MM.1S (cell line): ENCODE measurements around the gene DUSP15.

Experiments used
- DNase-seq: peaks from one replicate; pipeline ENCODE4 v3.0.0-alpha.2; 2015
- H2AFZ ChIP-seq: fragments of 300-600 bp; sonication (generic); 2 replicates; pipeline ENCODE4 v1.6.0; 2016; ENCODE audit warnings: antibody characterized with exemption, low read length
- H3F3A ChIP-seq: fragments of 300-600 bp; sonication (generic); 2 replicates; pipeline ENCODE4 v1.6.1; 2016; ENCODE audit warnings: mild to moderate bottlenecking, antibody characterized with exemption, low read length, moderate library complexity, mixed read lengths; ENCODE audit not compliant: insufficient read depth
- H3K27ac ChIP-seq: fragments of 300-600 bp; sonication (generic); 2 replicates; pipeline ENCODE4 v1.5.1; 2016; ENCODE audit warnings: mild to moderate bottlenecking, low read length
- H3K27me3 ChIP-seq: fragments of 300-600 bp; sonication (generic); replicated peaks from 2 replicates; pipeline ENCODE4 v1.6.0; 2016; ENCODE audit warnings: low read length; ENCODE audit not compliant: insufficient read depth
- H3K36me3 ChIP-seq: fragments of 300-600 bp; sonication (generic); replicated peaks from 2 replicates; pipeline ENCODE4 v1.6.1; 2016; ENCODE audit warnings: mild to moderate bottlenecking, low read length, mixed read lengths; ENCODE audit not compliant: insufficient read depth
- H3K4me1 ChIP-seq: fragments of 300-600 bp; sonication (generic); 2 replicates; pipeline ENCODE4 v1.6.1; 2016; ENCODE audit warnings: low read length, mixed read lengths
- H3K4me2 ChIP-seq: fragments of 300-600 bp; sonication (generic); 2 replicates; pipeline ENCODE4 v1.6.0; 2016; ENCODE audit warnings: low read depth, low read length
- H3K4me3 ChIP-seq: fragments of 300-600 bp; sonication (generic); 2 replicates; pipeline ENCODE4 v1.5.1; 2016; ENCODE audit warnings: low read length, mixed read lengths
- H3K79me2 ChIP-seq: fragments of 300-600 bp; sonication (generic); 2 replicates; pipeline ENCODE4 v1.6.1; 2016; ENCODE audit warnings: mixed run types, low read length, mixed read lengths
- H3K9ac ChIP-seq: fragments of 300-600 bp; sonication (generic); 2 replicates; pipeline ENCODE4 v1.6.1; 2016; ENCODE audit warnings: low read length, mixed read lengths
- H3K9me2 ChIP-seq: fragments of 300-600 bp; sonication (generic); replicated peaks from 2 replicates; pipeline ENCODE4 v1.6.1; 2016; ENCODE audit warnings: mild to moderate bottlenecking, low read length, mixed read lengths; ENCODE audit not compliant: insufficient read depth
- H3K9me3 ChIP-seq: fragments of 300-600 bp; sonication (generic); replicated peaks from 2 replicates; pipeline ENCODE4 v1.6.1; 2016; ENCODE audit warnings: mild to moderate bottlenecking, low read length, mixed read lengths; ENCODE audit not compliant: insufficient read depth
- H4K20me1 ChIP-seq: fragments of 300-600 bp; sonication (generic); 2 replicates; pipeline ENCODE4 v1.6.1; 2016; ENCODE audit warnings: mild to moderate bottlenecking, low read length, moderate library complexity, mixed read lengths; ENCODE audit not compliant: insufficient read depth
- CTCF ChIP-seq: fragments of 300-600 bp; sonication (generic); IDR thresholded peaks from 2 replicates; pipeline ENCODE4 v1.5.1; 2016; ENCODE audit warnings: antibody characterized with exemption, low read length, mixed read lengths
- EZH2 ChIP-seq: fragments of 300-600 bp; sonication (generic); optimal IDR thresholded peaks from 2 replicates; pipeline ENCODE3; 2017; ENCODE audit warnings: low read depth, mild to moderate bottlenecking, antibody characterized with exemption, low read length, mixed read lengths
- EZH2phosphoT487 ChIP-seq: fragments of 300-600 bp; sonication (generic); IDR thresholded peaks from 2 replicates; pipeline ENCODE4 v1.6.1; 2018; ENCODE audit warnings: antibody characterized with exemption, low read length

Gene DUSP15

GRCh38 chr20:31824125-31824485 lies 46.2 kb downstream of the DUSP15 start:
- H3K27ac ChIP-seq: no peak overlapping the region
- no peaks in the 10 kb centered on the region for H3K9me2 ChIP-seq
- TF ChIP-seq EZH2phosphoT487 (no peak), EZH2 (no peak), CTCF (no peak)
- H3K9me3 ChIP-seq: no peaks in the 10 kb centered on the region
- H4K20me1 ChIP-seq: no peaks in the 10 kb centered on the region
- H2AFZ ChIP-seq: no peak overlapping the region
- H3K27me3 ChIP-seq: no peaks in the 10 kb centered on the region; the same call in 1 of the 2 replicates
- H3K4me2 ChIP-seq: peak overlapping the region; percentile 21
- H3K36me3 ChIP-seq: no peaks in the 10 kb centered on the region
- H3K79me2 ChIP-seq: no peaks in the 10 kb centered on the region
- no peak for DNase-seq
- no peak overlapping the region for H3K9ac ChIP-seq
- peaks cover 17% of the 10 kb centered on the region for H3K4me1 ChIP-seq
- H3K4me3 ChIP-seq: no peak overlapping the region
- no peaks in the 10 kb centered on the region for H3F3A ChIP-seq

GRCh38 chr20:31823360-31824124 lies 46.8 kb downstream of the DUSP15 start:
- Histone ChIP-seq H3K4me2 (peak overlapping the region; percentile 56), H3K27me3 (no peaks in the 10 kb centered on the region; the same call in 1 of the 2 replicates), H3K9me2 (no peaks in the 10 kb centered on the region), H3K9ac (no peak overlapping the region), H3F3A (no peaks in the 10 kb centered on the region), H4K20me1 (no peaks in the 10 kb centered on the region), H3K4me3 (no peak overlapping the region), H3K4me1 (peaks cover 17% of the 10 kb centered on the region), H3K27ac (no peak overlapping the region), H3K36me3 (no peaks in the 10 kb centered on the region), H3K9me3 (no peaks in the 10 kb centered on the region), H3K79me2 (no peaks in the 10 kb centered on the region), H2AFZ (no peak overlapping the region)
- peak; percentile 66 for DNase-seq
- TF ChIP-seq EZH2phosphoT487: no peak
- TF ChIP-seq CTCF: no peak
- TF ChIP-seq EZH2: no peak

GRCh38 chr20:31822421-31823330 lies 47.7 kb downstream of the DUSP15 start:
- no peak overlapping the region for H3K4me3 ChIP-seq
- H2AFZ ChIP-seq: 0 out of 2 replicates have a peak overlapping the region, but pooled peaks have one; percentile 16
- H3K9me3 ChIP-seq: no peaks in the 10 kb centered on the region
- no peaks in the 10 kb centered on the region for H3F3A ChIP-seq
- H3K79me2 ChIP-seq: no peaks in the 10 kb centered on the region
- H4K20me1 ChIP-seq: no peaks in the 10 kb centered on the region
- H3K27ac ChIP-seq: no peak overlapping the region
- H3K9ac ChIP-seq: no peak overlapping the region
- no peaks in the 10 kb centered on the region for H3K9me2 ChIP-seq
- no peaks in the 10 kb centered on the region; the same call in 1 of the 2 replicates for H3K27me3 ChIP-seq
- DNase-seq: peak; percentile 51
- TF ChIP-seq CTCF: peak; percentile 99
- no peak for TF ChIP-seq EZH2
- H3K4me2 ChIP-seq: peak overlapping the region; percentile 56
- H3K36me3 ChIP-seq: no peaks in the 10 kb centered on the region
- peaks cover 17% of the 10 kb centered on the region for H3K4me1 ChIP-seq
